ENCODE data around the gene GMDS. TPM values are rescaled to one million over a fixed set of nuclear protein-coding genes. Genes with fewer than 3 reads are reported as not detected.

Gene GMDS
- total RNA-seq, 2 experiments from 2014 or later: 30.3 to 38.5 TPM

DNA sequence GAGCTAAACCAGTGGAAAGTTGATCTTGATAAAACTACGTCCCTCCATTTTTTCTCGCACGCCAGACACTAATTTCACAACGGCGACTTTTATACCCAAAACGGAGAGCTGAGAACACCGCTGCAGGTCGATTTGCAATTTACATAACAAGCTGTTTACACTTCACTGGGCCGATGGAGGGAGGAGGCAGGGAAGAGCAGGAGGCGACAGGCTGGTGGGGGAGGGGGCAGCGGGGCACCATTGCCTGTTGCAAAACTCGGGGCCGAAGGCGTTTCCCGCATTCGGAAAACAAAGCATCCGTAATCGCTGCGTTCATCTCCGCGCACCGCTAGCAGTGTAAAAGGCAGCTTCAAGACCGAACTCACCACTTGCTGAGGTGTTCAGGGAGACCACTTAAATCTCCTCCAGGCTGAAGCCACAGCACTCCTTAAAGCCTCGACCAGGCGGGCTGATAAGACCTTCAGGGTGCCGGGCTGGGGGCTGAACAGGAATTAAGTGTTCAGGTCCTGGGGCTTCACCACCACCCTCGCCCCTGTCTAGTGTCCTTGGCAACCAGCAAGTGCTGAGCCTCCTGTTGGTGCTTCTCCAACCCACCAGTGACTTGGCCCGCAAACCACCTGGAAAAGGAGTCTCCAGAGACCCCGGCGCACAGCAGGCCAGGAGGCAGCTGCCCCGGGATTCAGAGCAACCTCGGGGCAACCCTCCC, 637.7 kb downstream of the GMDS start:
- Mint-ChIP-seq H3K4me1 (ENCODE audit: low read depth) (peaks cover 33% of the 10 kb centered on the region), H3K27ac (peak overlapping the region; percentile 50), H3K9me3 (ENCODE audit: insufficient read depth) (no peaks in the 10 kb centered on the region), H3K27me3 (ENCODE audit: low read depth) (peaks cover 62% of the 10 kb centered on the region), H3K4me3 (peak overlapping the region; percentile 32), H3K36me3 (ENCODE audit: low read depth) (peaks cover 9% of the 10 kb centered on the region)
- CTCF ChIA-PET: interaction anchor here (1.4 to 3.8 kb wide), 5 partner anchors 11 to 746 kb away, joined by 4 to 19 read pairs (median 9); no protein-coding TSS in a partner anchor
- no peak for DNase-seq
- POLR2A ChIA-PET: no interaction called here
- ATAC-seq: no peak

DNA sequence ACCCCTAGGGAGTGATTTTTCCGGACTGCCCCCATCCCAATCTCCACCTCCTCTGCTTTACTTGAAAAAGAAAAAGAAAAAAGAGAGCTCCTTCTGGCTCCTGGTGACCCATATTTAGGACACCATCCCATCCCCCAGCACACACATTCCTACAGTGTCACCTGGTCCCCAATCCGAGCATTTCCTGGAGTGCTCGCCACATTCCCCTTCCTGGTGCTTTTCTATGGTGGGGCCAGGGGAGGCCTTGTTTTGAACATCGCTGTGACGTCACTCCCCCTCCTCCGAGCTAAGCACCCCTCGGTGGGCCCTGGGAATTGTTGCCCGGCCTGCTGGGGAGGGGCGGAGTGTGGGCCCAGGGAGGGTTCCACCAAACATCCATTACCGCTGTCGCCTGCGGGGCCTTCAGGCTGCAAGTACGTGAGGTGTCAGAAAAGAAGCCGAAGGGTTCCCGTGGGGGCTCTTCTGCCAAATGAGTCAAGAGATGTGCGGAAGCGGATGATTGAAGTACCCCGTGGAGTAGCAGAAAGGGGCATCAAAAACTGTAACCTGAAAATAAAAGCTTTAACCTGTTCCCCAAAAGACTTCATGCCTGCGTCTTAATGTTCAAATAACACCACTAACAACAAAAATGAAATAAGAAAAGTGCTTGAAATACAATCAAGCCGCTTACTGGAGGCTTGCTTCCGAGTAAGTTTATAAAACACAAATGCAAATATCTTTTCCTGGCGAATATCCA, 638.5 kb downstream of the GMDS start:
- Mint-ChIP-seq H3K27me3 (ENCODE audit: low read depth) (peaks cover 64% of the 10 kb centered on the region), H3K27ac (peak overlapping the region; percentile 50), H3K4me3 (peak overlapping the region; percentile 32), H3K9me3 (ENCODE audit: insufficient read depth) (no peaks in the 10 kb centered on the region), H3K36me3 (ENCODE audit: low read depth) (peaks cover 7% of the 10 kb centered on the region), H3K4me1 (ENCODE audit: low read depth) (peaks cover 28% of the 10 kb centered on the region)
- CTCF ChIA-PET: interaction anchor here (1.4 to 3.8 kb wide), 5 partner anchors 10 to 1027 kb away, joined by 4 to 19 read pairs (median 9); no protein-coding TSS in a partner anchor
- DNase-seq (no peak), ATAC-seq (no peak)
- POLR2A ChIA-PET: no interaction called here

DNA sequence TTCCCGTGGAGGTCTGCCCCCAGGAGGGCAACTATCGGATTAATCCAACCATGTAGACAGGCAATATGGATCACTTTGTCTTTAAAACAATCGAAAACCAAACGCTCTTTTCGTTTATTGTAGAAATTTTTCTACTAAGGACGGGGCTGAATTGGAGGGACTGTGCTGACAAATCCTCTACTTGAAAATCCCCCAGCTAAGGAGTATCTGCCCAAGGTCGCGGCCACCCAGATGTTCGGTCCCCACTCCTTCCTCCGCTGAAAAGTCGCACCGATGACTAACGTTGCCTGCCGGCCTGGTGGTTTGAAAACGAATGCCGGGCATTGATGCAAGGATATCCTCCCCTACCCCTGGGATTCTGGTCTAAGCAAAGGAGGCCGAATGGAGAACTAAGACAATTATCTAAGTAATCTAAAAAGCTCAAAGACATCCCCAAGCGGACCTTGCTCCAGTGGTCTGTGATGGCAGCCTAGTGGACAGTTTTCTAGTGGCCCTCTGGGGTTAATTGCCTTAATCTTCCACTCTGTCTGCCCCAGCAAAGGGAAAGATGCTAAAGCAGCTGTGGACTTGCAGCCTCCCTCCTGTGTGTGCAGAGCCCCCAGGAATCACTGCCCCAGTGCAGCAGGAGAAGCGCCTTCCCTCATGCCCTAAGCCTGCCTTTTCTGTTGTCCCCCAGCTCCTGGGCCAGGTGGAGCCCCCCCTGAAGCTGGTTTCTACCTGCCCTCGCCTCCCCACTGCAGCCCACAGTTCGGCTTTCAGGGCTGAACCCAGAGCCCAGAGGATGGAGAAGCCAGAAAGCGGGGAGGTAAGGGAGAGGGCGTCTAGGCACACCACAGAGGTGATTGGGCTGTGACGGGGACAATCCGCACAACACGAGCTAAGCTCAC, 639.3 kb downstream of the GMDS start:
- ChIA-PET CTCF (interaction anchor here (0.7 to 3.8 kb wide), 6 partner anchors 9 to 1028 kb away, joined by 3 to 19 read pairs (median 8); no protein-coding TSS in a partner anchor), POLR2A (no interaction called here)
- H3K4me3 Mint-ChIP-seq: no peak overlapping the region

DNA sequence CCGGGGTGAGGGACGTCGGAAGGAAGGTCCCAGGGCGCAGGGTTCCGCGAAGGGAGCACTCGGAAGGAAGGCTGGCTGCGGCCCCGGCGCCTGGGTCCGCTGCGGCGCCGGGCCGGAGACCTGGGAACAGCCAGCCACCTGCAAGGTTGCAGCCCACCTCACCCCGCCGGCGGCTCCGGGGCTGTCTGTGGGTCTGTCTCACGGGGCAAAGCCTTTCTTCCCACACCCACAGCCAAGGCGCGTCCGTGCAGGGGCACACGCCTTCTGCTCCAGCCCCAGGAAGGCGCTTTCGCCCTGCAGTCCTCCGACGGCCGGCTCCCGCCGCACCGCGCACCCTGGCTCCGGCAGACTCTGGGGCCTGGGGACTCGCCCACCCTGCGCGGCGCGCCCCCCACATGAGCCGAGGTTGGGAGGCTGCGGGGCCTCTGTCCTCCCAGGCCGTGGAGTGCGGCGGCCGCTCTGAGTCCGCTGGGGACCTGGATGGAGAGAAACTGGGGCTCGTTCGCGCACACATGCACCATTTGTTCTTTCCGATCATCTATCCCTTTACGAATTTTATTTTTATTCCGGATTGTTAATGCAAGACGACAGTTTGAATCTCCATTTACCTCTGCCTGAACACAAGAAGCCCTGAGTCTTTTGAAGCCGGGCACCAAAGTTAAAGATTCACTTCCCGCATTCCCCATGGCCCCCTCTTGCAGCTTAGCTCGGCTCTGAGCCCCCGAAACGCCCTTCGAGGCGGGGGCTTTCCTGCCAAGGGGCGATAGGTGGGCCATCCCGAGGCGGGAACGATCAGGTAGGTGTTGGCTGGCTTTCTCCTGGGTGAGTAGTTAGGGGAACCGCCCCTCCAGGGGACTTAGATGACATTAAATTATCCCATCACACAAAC, 640.2 kb downstream of the GMDS start:
- Mint-ChIP-seq H3K9me3 (ENCODE audit: insufficient read depth) (no peaks in the 10 kb centered on the region), H3K4me1 (ENCODE audit: low read depth) (peaks cover 23% of the 10 kb centered on the region), H3K27ac (no peak overlapping the region), H3K4me3 (peak overlapping the region; percentile 13), H3K27me3 (ENCODE audit: low read depth) (peaks cover 71% of the 10 kb centered on the region), H3K36me3 (ENCODE audit: low read depth) (peaks cover 3% of the 10 kb centered on the region)
- DNase-seq: no peak
- no peak for ATAC-seq
- ChIA-PET POLR2A (no interaction called here), CTCF (interaction anchor here (0.7 to 3.8 kb wide), 6 partner anchors 8 to 1029 kb away, joined by 3 to 19 read pairs (median 6); no protein-coding TSS in a partner anchor)

More for the DNA sequence above, 639.3 kb downstream of the GMDS start:
- Mint-ChIP-seq H3K9me3 (ENCODE audit: insufficient read depth) (no peaks in the 10 kb centered on the region), H3K27ac (no peak overlapping the region), H3K27me3 (ENCODE audit: low read depth) (peaks cover 67% of the 10 kb centered on the region), H3K4me1 (ENCODE audit: low read depth) (peaks cover 26% of the 10 kb centered on the region), H3K36me3 (ENCODE audit: low read depth) (peaks cover 6% of the 10 kb centered on the region)
- DNase-seq (no peak), ATAC-seq (no peak)

DNA sequence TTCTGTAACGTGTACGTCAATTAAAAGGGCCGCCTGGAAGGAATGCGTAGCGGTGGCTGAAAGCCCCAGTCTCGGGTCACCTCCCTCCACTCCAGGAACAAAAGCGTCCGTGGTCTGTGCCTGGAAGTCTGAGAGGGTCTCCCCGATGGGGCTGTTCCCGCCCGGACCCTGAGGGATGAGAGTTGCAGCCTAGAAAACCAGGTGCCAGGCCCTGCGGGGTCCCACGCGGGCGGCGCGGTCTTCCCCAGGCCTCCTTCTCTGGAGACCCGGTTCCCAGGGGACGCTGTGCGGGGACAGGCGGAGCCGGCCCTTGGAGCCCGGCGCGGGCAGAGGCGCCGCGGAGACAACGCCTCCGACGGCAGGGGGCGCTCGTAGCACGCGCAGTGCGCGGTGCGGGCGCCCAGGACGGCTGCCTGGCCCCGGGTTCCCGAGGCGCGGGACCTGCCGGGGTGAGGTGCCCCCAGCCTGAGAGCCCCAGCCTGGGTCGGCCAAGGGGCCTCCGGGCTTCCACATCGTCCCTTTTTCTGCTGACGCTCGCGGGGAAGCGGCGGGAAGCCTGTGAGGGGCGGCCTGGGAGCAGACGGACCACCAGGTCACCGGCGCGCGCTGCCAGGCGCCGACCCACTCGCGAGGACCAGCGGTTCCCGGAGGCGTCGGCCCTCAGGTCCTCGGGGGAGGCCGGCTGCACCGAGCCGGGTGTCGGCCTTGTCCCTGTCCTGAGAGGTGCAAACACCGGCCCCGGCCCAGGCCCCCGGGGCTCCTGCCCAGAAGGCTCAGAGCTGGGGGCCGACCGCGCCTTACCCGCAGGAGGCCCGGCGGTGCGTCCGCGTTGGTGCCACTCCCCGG, 641.0 kb downstream of the GMDS start:
- Mint-ChIP-seq H3K4me3 (no peak overlapping the region), H3K4me1 (ENCODE audit: low read depth) (peaks cover 23% of the 10 kb centered on the region), H3K27ac (no peak overlapping the region), H3K9me3 (ENCODE audit: insufficient read depth) (no peaks in the 10 kb centered on the region), H3K27me3 (ENCODE audit: low read depth) (peaks cover 80% of the 10 kb centered on the region), H3K36me3 (ENCODE audit: low read depth) (peaks cover 3% of the 10 kb centered on the region)
- ChIA-PET CTCF (interaction anchor here (0.7 kb wide), 2 partner anchors 500 to 507 kb away, joined by 3 read pairs; no protein-coding TSS in a partner anchor), POLR2A (no interaction called here)
- ATAC-seq (peak; percentile 83), DNase-seq (peak; percentile 60)

DNA sequence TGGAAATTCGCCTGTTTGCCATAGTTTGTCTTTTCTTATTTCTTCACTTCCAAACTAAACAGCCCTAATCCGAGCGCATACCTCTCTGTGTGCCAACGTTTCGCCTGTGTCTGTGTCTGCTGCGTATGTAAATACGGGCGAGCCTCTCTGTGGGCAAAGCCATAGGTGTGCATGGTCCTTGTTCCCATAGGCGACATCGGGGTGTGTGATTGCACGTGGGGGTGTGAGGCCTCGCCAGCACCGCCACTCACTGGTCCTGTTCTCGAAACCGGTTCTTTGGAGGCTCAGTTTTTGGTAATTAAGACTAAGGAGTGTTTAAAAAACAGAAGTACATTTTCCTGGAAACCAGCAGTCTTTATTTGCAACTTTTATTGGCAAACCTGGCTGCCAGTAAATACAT, 641.7 kb downstream of the GMDS start:
- H3K27ac Mint-ChIP-seq: no peak overlapping the region
- CTCF ChIA-PET: no interaction called here
- H3K27me3 Mint-ChIP-seq (ENCODE audit: low read depth): peaks cover 77% of the 10 kb centered on the region
- H3K36me3 Mint-ChIP-seq (ENCODE audit: low read depth): peaks cover 3% of the 10 kb centered on the region
- H3K4me3 Mint-ChIP-seq: no peak overlapping the region
- POLR2A ChIA-PET: no interaction called here
- ATAC-seq: no peak
- no peak for DNase-seq
- no peaks in the 10 kb centered on the region for H3K9me3 Mint-ChIP-seq (ENCODE audit: insufficient read depth)
- peaks cover 22% of the 10 kb centered on the region for H3K4me1 Mint-ChIP-seq (ENCODE audit: low read depth)

DNA sequence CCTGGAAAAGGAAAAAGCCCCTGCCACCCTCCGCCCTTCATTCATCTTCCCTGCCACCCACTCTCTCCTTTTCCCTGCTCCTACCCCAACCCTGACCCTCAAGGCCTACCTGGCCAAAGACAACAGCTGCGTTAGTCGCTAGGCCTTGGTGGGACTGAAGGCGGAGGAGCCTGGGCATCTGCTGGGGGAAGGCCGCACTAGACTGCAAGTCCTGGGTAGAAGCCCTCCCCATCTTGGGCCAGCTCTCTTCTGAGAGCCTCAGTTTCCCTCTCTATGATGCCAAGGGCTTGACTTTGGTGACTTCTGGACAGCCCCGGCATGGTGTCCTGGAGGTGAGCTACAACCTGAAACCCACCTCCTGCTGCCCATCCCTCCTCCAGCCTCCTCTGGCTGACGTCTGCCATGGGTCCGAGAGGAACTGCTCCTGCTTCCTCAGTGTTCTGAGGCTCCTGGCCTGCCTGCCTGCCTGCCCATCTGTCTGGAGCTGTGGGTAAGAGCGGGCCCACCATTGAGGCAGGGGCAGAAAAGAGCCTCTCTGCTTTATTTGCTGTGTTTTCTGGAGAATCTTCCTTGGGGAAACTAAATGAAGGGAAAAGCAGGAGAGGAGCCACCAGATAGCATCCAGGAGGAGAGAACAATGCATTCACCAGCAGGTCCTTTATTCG, 643.2 kb downstream of the GMDS start:
- H3K27me3 Mint-ChIP-seq (ENCODE audit: low read depth): peaks cover 75% of the 10 kb centered on the region
- H3K27ac Mint-ChIP-seq: no peak overlapping the region

DNA sequence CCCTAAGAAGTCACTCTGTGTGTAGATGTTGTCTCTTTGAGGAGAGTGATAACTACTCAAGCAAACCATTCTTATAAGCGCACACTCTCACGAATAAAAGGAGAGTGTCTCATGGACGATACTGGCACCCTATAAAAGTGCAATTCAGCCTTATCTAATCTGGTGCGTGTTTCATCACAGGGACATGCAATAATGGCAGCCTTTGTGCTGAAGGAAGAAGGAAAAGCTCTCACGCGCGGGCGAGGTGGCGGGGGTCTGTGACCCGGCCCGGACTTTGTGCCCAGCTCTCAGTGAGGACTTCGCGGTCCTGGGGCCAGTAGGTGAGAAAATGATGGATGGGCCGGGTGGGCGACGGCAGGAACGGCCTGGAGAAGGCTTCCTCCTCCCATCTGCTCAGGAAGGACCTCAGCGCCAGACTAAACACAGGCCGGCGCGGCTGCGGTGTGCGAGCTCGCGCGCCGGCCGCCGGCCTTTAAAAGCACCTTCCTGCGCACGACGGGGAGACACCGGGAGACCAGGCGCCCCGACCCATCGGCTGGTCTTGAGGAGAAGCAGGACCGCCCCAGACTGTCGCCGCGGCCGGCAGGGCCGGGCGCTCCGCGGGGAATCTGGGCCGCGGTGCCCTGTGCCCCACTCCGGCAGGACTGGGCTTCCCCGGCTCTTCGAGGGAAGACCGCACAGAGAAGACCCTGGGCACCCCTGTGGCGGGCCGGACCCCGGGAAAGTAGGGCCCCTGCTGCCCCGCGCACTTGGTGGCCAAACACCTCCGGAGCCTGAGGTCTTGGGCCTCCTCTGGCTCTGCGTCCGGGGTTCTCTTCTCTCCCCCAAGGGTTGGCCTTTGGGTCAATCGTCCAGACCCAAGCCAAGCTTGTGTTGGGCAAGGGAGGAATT, 644.0 kb downstream of the GMDS start:
- DNase-seq: no peak
- H3K4me3 Mint-ChIP-seq: no peak overlapping the region
- no peaks in the 10 kb centered on the region for H3K36me3 Mint-ChIP-seq (ENCODE audit: low read depth)
- H3K9me3 Mint-ChIP-seq (ENCODE audit: insufficient read depth): no peaks in the 10 kb centered on the region
- POLR2A ChIA-PET: no interaction called here
- CTCF ChIA-PET: interaction anchor here (1.4 to 1.5 kb wide), 2 partner anchors 503 to 753 kb away, joined by 4 read pairs; no protein-coding TSS in a partner anchor
- no peak overlapping the region for H3K27ac Mint-ChIP-seq
- H3K4me1 Mint-ChIP-seq (ENCODE audit: low read depth): peaks cover 7% of the 10 kb centered on the region
- ATAC-seq: no peak
- H3K27me3 Mint-ChIP-seq (ENCODE audit: low read depth): peaks cover 73% of the 10 kb centered on the region

More for the DNA sequence above, 643.2 kb downstream of the GMDS start:
- ATAC-seq: no peak
- no peak for DNase-seq
- Mint-ChIP-seq H3K4me1 (ENCODE audit: low read depth) (peaks cover 11% of the 10 kb centered on the region), H3K9me3 (ENCODE audit: insufficient read depth) (no peaks in the 10 kb centered on the region), H3K4me3 (no peak overlapping the region), H3K36me3 (ENCODE audit: low read depth) (peaks cover under 1% of the 10 kb centered on the region)
- ChIA-PET POLR2A (no interaction called here), CTCF (interaction anchor here (0.7 to 1.5 kb wide), 3 partner anchors 10 to 502 kb away, joined by 3 to 4 read pairs (median 3); no protein-coding TSS in a partner anchor)

DNA sequence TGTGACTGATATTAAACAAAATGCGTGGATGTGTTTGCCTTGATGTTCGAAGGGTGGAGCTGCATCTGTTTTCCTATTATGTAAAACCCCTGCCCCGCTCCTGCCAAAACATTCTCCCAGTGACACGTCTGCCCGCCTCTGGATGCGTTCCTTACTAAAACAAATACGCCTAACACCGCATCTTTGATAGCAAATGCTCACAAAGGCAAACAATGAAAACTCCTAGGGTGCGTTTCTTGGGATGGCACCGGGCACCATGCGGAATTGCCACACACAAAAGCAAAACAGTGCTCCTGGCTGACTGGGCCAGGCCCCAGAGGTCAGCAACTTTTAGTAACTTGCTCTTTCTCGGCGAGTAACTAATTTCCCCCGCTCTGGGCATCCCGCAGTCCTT, 644.6 kb downstream of the GMDS start:
- Mint-ChIP-seq H3K9me3 (ENCODE audit: insufficient read depth) (no peaks in the 10 kb centered on the region), H3K36me3 (ENCODE audit: low read depth) (no peaks in the 10 kb centered on the region), H3K4me1 (ENCODE audit: low read depth) (peaks cover 8% of the 10 kb centered on the region), H3K27ac (no peak overlapping the region), H3K27me3 (ENCODE audit: low read depth) (peaks cover 68% of the 10 kb centered on the region), H3K4me3 (no peak overlapping the region)
- POLR2A ChIA-PET: interaction anchor here (0.6 kb wide), 1 partner anchor 433 kb away, joined by 3 read pairs; no protein-coding TSS in a partner anchor
- DNase-seq: no peak
- CTCF ChIA-PET: interaction anchor here (0.7 to 1.4 kb wide), 2 partner anchors 753 to 1034 kb away, joined by 3 to 4 read pairs; no protein-coding TSS in a partner anchor
- no peak for ATAC-seq

Data from activated CD8-positive, alpha-beta T cell treated with anti-CD3 and anti-CD28 coated beads, Interleukin-2, amount 10 ng/mL, durations not matched to agents 7 days and 5 days (primary cell).